A549 (cell line): ENCODE data around the gene DIS3L2.
"Not testable (repeated sequence)": the region's sequence is repeated elsewhere in the genome, so short reads cannot be mapped to it uniquely, and the experiment has no call there.

Experiments
- CHD2 ChIP-seq: fragments of 150-350 bp; IDR thresholded peaks from 2 replicates; pipeline ENCODE4 v1.6.1; 2014; ENCODE audit warnings: low read length; ENCODE audit not compliant: partially characterized antibody
- EP300 ChIP-seq, 2 experiments: fragments of >200 bp; sonication (Bioruptor Twin); formaldehyde crosslinking; IDR thresholded peaks; 2 replicates in 1 of 2; 3 replicates in 1 of 2; pipeline ENCODE4 v1.6.1; 2016 to 2017
- MAFK ChIP-seq: fragments of 450-650 bp; IDR thresholded peaks from 2 replicates; pipeline ENCODE4 v1.6.1; 2014; ENCODE audit not compliant: partially characterized antibody
- POLR2A ChIP-seq: IDR thresholded peaks from 2 replicates; pipeline ENCODE4 v1.6.1; 2012; ENCODE audit warnings: mild to moderate bottlenecking, low read length
- RFX5 ChIP-seq: fragments of 450-650 bp; IDR thresholded peaks from 2 replicates; pipeline ENCODE4 v1.7.1; 2014; ENCODE audit warnings: antibody characterized with exemption, mild to moderate bottlenecking, moderate library complexity
- SMC3 ChIP-seq: fragments of >200 bp; sonication (Bioruptor Twin); formaldehyde crosslinking; IDR thresholded peaks from 3 replicates; pipeline ENCODE4 v1.6.1; 2018; ENCODE audit warnings: inconsistent platforms
- TF ChIP-seq, protein P1 (sequence below): fragments of >200 bp; sonication (Bioruptor Twin); formaldehyde crosslinking; IDR thresholded peaks from 3 replicates; pipeline ENCODE4 v1.5.1; 2016
- TF ChIP-seq, protein P2 (sequence below): fragments of 450-650 bp; IDR thresholded peaks from 2 replicates; pipeline ENCODE4 v1.6.1; 2014; ENCODE audit warnings: antibody characterized with exemption

DNA sequence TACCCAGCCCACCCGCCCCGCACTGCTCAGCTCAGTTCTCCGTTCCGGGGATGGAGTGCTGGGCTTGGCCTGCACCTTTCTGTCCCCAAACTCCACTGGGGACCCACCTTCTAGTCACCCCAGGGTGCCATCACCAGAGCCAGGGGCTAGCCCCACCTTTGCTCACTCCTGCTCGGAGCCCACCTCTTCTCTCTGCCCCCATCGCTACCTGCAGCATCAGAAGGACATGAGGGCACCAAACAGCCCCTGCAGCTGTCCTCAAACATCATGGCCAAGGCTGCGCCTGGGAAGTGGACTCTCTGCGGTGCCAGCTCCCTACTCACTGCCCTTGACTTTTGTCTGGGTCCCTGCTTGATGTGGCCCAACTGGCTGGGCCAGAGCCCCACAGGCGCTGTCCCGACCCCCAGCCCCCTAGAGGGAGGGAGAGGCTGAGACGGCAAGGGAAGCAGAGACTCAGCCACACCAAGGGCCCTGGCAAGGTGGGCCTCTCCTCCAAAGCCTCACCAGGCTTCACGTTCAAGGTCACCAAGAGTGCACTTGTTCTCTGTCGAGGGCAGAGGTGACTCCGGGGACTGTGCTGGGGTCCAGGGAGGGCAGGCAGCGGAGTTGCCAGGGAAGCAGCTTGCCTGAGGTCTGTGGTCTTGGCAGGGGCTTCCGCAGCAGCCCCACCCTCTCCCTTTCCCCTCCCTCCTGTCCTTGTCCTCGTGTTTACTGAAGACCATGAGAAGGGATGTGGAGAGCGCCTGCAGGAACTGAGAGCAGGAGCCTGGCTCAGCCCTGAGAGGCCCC, 403.5 kb downstream of the DIS3L2 start:
- not testable (repeated sequence) for TF ChIP-seq POLR2A; SMC3; EP300 (IDR thresholded peaks at IDR 0.05); MAFK; RFX5; CHD2
- TF ChIP-seq, protein P1, sequence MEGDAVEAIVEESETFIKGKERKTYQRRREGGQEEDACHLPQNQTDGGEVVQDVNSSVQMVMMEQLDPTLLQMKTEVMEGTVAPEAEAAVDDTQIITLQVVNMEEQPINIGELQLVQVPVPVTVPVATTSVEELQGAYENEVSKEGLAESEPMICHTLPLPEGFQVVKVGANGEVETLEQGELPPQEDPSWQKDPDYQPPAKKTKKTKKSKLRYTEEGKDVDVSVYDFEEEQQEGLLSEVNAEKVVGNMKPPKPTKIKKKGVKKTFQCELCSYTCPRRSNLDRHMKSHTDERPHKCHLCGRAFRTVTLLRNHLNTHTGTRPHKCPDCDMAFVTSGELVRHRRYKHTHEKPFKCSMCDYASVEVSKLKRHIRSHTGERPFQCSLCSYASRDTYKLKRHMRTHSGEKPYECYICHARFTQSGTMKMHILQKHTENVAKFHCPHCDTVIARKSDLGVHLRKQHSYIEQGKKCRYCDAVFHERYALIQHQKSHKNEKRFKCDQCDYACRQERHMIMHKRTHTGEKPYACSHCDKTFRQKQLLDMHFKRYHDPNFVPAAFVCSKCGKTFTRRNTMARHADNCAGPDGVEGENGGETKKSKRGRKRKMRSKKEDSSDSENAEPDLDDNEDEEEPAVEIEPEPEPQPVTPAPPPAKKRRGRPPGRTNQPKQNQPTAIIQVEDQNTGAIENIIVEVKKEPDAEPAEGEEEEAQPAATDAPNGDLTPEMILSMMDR, result not testable (repeated sequence)
- TF ChIP-seq, protein P2, sequence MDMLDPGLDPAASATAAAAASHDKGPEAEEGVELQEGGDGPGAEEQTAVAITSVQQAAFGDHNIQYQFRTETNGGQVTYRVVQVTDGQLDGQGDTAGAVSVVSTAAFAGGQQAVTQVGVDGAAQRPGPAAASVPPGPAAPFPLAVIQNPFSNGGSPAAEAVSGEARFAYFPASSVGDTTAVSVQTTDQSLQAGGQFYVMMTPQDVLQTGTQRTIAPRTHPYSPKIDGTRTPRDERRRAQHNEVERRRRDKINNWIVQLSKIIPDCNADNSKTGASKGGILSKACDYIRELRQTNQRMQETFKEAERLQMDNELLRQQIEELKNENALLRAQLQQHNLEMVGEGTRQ, result not testable (repeated sequence)
